Measurements from ENCODE around the gene MMP8. TPM values are rescaled to one million over a fixed set of nuclear protein-coding genes. Genes with fewer than 3 reads are reported as not detected.
A peak's percentile ranks its signal among the peaks of the same experiment; 100 is the strongest.

The MMP8 gene
- 0.03 and 0.04 TPM in 2 replicates for polyA plus RNA-seq (2013)

- H3K23ac ChIP-seq (ENCODE audit: low read length): no peak within 1 kb of the TSS
- no CpG with 5 or more reads among the region's 2 CpGs for WGBS (ENCODE audit: extremely low coverage, insufficient coverage, insufficient read length)
- no peaks in the 10 kb centered on the region for H3K79me1 ChIP-seq (ENCODE audit: low read length)
- no peak within 1 kb of the TSS for H3K14ac ChIP-seq (ENCODE audit: low read length)
- no peak within 1 kb of the TSS for H2BK5ac ChIP-seq (ENCODE audit: low read depth, low read length, poor library complexity)
- H3K18ac ChIP-seq (ENCODE audit: low read length): no peak within 1 kb of the TSS
- no peaks in the 10 kb centered on the region for H3K79me2 ChIP-seq (ENCODE audit: control insufficient read depth, insufficient read depth, low read length, poor library complexity)
- no peak within 1 kb of the TSS for H3K9ac ChIP-seq (ENCODE audit: low read length)
- no peak within 1 kb of the TSS for H3K27ac ChIP-seq (ENCODE audit: low read depth, low read length)
- no peak within 1 kb of the TSS for H3K4me2 ChIP-seq (ENCODE audit: low read length)
- no peaks in the 10 kb centered on the region for H3K4me1 ChIP-seq (ENCODE audit: control insufficient read depth in 1 of 2, insufficient read depth in 2 of 2, low read length in 2 of 2)
- no peaks in the 10 kb centered on the region for H3K36me3 ChIP-seq (ENCODE audit: control insufficient read depth in 1 of 2, insufficient read depth in 2 of 2, low read length in 2 of 2)
- no peak within 1 kb of the TSS for H2AK5ac ChIP-seq (ENCODE audit: low read length)
- no peak within 1 kb of the TSS for H3K4ac ChIP-seq (ENCODE audit: low read depth, low read length)
- no peak within 1 kb of the TSS for H2BK12ac ChIP-seq (ENCODE audit: low read length)
- H3K4me3 ChIP-seq (ENCODE audit: low read depth, low read length): no peak within 1 kb of the TSS
- no peaks in the 10 kb centered on the region for H3K9me3 ChIP-seq (ENCODE audit: insufficient read depth, low read depth, low read length)
- no peak within 1 kb of the TSS for H2AFZ ChIP-seq (ENCODE audit: insufficient read depth, low read length, poor library complexity)
- no peak within 1 kb of the TSS for H4K8ac ChIP-seq (ENCODE audit: low read depth, low read length)
- DNase-seq: no peak
- no peak within 1 kb of the TSS for H2BK120ac ChIP-seq (ENCODE audit: insufficient read depth, low read length, poor library complexity)
- no peak within 1 kb of the TSS for H4K91ac ChIP-seq (ENCODE audit: low read depth, low read length)
- H3K27me3 ChIP-seq (ENCODE audit: insufficient read depth, low read length): no peaks in the 10 kb centered on the region
- no peak within 1 kb of the TSS for H4K12ac ChIP-seq (ENCODE audit: low read depth, low read length)
These were observed at the start of gene MMP8 for GRCh38 chr11:102724904-102725500. Gene MMP8 (minus strand): TSS chr11:102724954. CDS start chr11:102724855, 99 bp downstream.

- Histone ChIP-seq H4K12ac (ENCODE audit: low read depth, low read length) (no peak overlapping the region), H2BK5ac (ENCODE audit: low read depth, low read length, poor library complexity) (no peak overlapping the region), H3K79me1 (ENCODE audit: low read length) (no peaks in the 10 kb centered on the region), H3K27me3 (ENCODE audit: insufficient read depth, low read length) (no peaks in the 10 kb centered on the region), H3K4me1 (ENCODE audit: control insufficient read depth in 1 of 2, insufficient read depth in 2 of 2, low read length in 2 of 2) (peaks cover 0 to 3% of the 10 kb centered on the region in 2 experiments), H3K4ac (ENCODE audit: low read depth, low read length) (no peak overlapping the region), H2BK120ac (ENCODE audit: insufficient read depth, low read length, poor library complexity) (peak overlapping the region; percentile 58), H3K36me3 (ENCODE audit: control insufficient read depth in 1 of 2, insufficient read depth in 2 of 2, low read length in 2 of 2) (no peaks in the 10 kb centered on the region), H2AFZ (ENCODE audit: insufficient read depth, low read length, poor library complexity) (no peak overlapping the region), H3K9me3 (ENCODE audit: insufficient read depth, low read depth, low read length) (no peaks in the 10 kb centered on the region), H3K23ac (ENCODE audit: low read length) (no peak overlapping the region), H3K27ac (ENCODE audit: low read depth, low read length) (peak overlapping the region; percentile 78), H3K18ac (ENCODE audit: low read length) (no peak overlapping the region), H4K91ac (ENCODE audit: low read depth, low read length) (peak overlapping the region; percentile 61), H3K79me2 (ENCODE audit: control insufficient read depth, insufficient read depth, low read length, poor library complexity) (no peaks in the 10 kb centered on the region), H3K9ac (ENCODE audit: low read length) (no peak overlapping the region), H3K14ac (ENCODE audit: low read length) (no peak overlapping the region), H2BK12ac (ENCODE audit: low read length) (peak overlapping the region; percentile 94), H4K8ac (ENCODE audit: low read depth, low read length) (no peak overlapping the region), H2AK5ac (ENCODE audit: low read length) (no peak overlapping the region), H3K4me3 (ENCODE audit: low read depth, low read length) (no peak overlapping the region), H3K4me2 (ENCODE audit: low read length) (no peak overlapping the region)
- WGBS (ENCODE audit: extremely low coverage, insufficient coverage, insufficient read length): no CpG with 5 or more reads among the region's 4 CpGs
- DNase-seq: no peak
These were observed 48.6 kb upstream of the MMP8 start for GRCh38 chr11:102773386-102773785.

GRCh38 chr11:102771351-102771750, 46.6 kb upstream of the MMP8 start:
- Histone ChIP-seq H3K4me2 (ENCODE audit: low read length) (no peak overlapping the region), H2BK120ac (ENCODE audit: insufficient read depth, low read length, poor library complexity) (no peak overlapping the region), H3K79me1 (ENCODE audit: low read length) (no peaks in the 10 kb centered on the region), H4K8ac (ENCODE audit: low read depth, low read length) (no peak overlapping the region), H2BK12ac (ENCODE audit: low read length) (no peak overlapping the region), H3K9ac (ENCODE audit: low read length) (no peak overlapping the region), H4K91ac (ENCODE audit: low read depth, low read length) (no peak overlapping the region), H3K79me2 (ENCODE audit: control insufficient read depth, insufficient read depth, low read length, poor library complexity) (no peaks in the 10 kb centered on the region), H3K4me3 (ENCODE audit: low read depth, low read length) (no peak overlapping the region), H3K27me3 (ENCODE audit: insufficient read depth, low read length) (no peaks in the 10 kb centered on the region), H3K18ac (ENCODE audit: low read length) (no peak overlapping the region), H2AK5ac (ENCODE audit: low read length) (no peak overlapping the region), H2AFZ (ENCODE audit: insufficient read depth, low read length, poor library complexity) (no peak overlapping the region), H3K9me3 (ENCODE audit: insufficient read depth, low read depth, low read length) (no peaks in the 10 kb centered on the region), H3K23ac (ENCODE audit: low read length) (no peak overlapping the region), H3K27ac (ENCODE audit: low read depth, low read length) (no peak overlapping the region), H3K36me3 (ENCODE audit: control insufficient read depth in 1 of 2, insufficient read depth in 2 of 2, low read length in 2 of 2) (no peaks in the 10 kb centered on the region), H3K4ac (ENCODE audit: low read depth, low read length) (no peak overlapping the region), H4K12ac (ENCODE audit: low read depth, low read length) (no peak overlapping the region), H3K4me1 (ENCODE audit: control insufficient read depth in 1 of 2, insufficient read depth in 2 of 2, low read length in 2 of 2) (peaks cover 0 to 3% of the 10 kb centered on the region in 2 experiments), H3K14ac (ENCODE audit: low read length) (no peak overlapping the region), H2BK5ac (ENCODE audit: low read depth, low read length, poor library complexity) (no peak overlapping the region)
- no peak for DNase-seq
- no CpG with 5 or more reads among the region's 1 CpG for WGBS (ENCODE audit: extremely low coverage, insufficient coverage, insufficient read length)

- H4K8ac ChIP-seq (ENCODE audit: low read depth, low read length): no peak overlapping the region
- peaks cover 0 to 3% of the 10 kb centered on the region in 2 experiments for H3K4me1 ChIP-seq (ENCODE audit: control insufficient read depth in 1 of 2, insufficient read depth in 2 of 2, low read length in 2 of 2)
- H3K9ac ChIP-seq (ENCODE audit: low read length): no peak overlapping the region
- no peak overlapping the region for H2AFZ ChIP-seq (ENCODE audit: insufficient read depth, low read length, poor library complexity)
- H3K4me2 ChIP-seq (ENCODE audit: low read length): no peak overlapping the region
- no peak overlapping the region for H4K12ac ChIP-seq (ENCODE audit: low read depth, low read length)
- H3K27ac ChIP-seq (ENCODE audit: low read depth, low read length): no peak overlapping the region
- H3K4ac ChIP-seq (ENCODE audit: low read depth, low read length): no peak overlapping the region
- H2AK5ac ChIP-seq (ENCODE audit: low read length): no peak overlapping the region
- no peak overlapping the region for H2BK120ac ChIP-seq (ENCODE audit: insufficient read depth, low read length, poor library complexity)
- no peaks in the 10 kb centered on the region for H3K79me1 ChIP-seq (ENCODE audit: low read length)
- H3K14ac ChIP-seq (ENCODE audit: low read length): no peak overlapping the region
- H3K23ac ChIP-seq (ENCODE audit: low read length): no peak overlapping the region
- no peaks in the 10 kb centered on the region for H3K27me3 ChIP-seq (ENCODE audit: insufficient read depth, low read length)
- H4K91ac ChIP-seq (ENCODE audit: low read depth, low read length): no peak overlapping the region
- no peak for DNase-seq
- H3K79me2 ChIP-seq (ENCODE audit: control insufficient read depth, insufficient read depth, low read length, poor library complexity): no peaks in the 10 kb centered on the region
- H3K36me3 ChIP-seq (ENCODE audit: control insufficient read depth in 1 of 2, insufficient read depth in 2 of 2, low read length in 2 of 2): no peaks in the 10 kb centered on the region
- H3K18ac ChIP-seq (ENCODE audit: low read length): no peak overlapping the region
- no peak overlapping the region for H3K4me3 ChIP-seq (ENCODE audit: low read depth, low read length)
- H2BK5ac ChIP-seq (ENCODE audit: low read depth, low read length, poor library complexity): no peak overlapping the region
- no peaks in the 10 kb centered on the region for H3K9me3 ChIP-seq (ENCODE audit: insufficient read depth, low read depth, low read length)
- H2BK12ac ChIP-seq (ENCODE audit: low read length): no peak overlapping the region
These were observed 45.4 kb upstream of the MMP8 start for GRCh38 chr11:102770191-102770590.
